GM12891 (cell line): Measurements from ENCODE around the gene TRIM47.

Source experiments
- PAX5 ChIP-seq: IDR thresholded peaks from 2 replicates; pipeline ENCODE4 v1.6.1; 2011; ENCODE audit warnings: low read length, moderate library complexity, mild to moderate bottlenecking; ENCODE audit not compliant: insufficient read depth, severe bottlenecking
- POLR2A ChIP-seq: IDR thresholded peaks from 2 replicates; pipeline ENCODE4 v1.6.1; 2011; ENCODE audit warnings: low read depth, low read length, control low read depth
- POLR2AphosphoS5 ChIP-seq: IDR thresholded peaks from 2 replicates; pipeline ENCODE4 v1.6.1; 2011; ENCODE audit warnings: low read depth, low read length, control low read depth
- SPI1 ChIP-seq: IDR thresholded peaks from 2 replicates; pipeline ENCODE4 v1.6.1; 2011; ENCODE audit warnings: low read depth, low read length, control low read depth
- TAF1 ChIP-seq: IDR thresholded peaks from 2 replicates; pipeline ENCODE4 v1.6.1; 2011; ENCODE audit warnings: low read depth, low read length, control low read depth

- TF ChIP-seq POLR2A, result no peak
- TF ChIP-seq TAF1, result no peak
- no peak for TF ChIP-seq POLR2AphosphoS5
- TF ChIP-seq SPI1, result no peak
- TF ChIP-seq PAX5, result no peak
Measured at GRCh38 chr17:75892556-75893224, 14.3 kb upstream of the TRIM47 start.
